ENCODE measurements around the gene TRANK1.

The TRANK1 gene

DNA sequence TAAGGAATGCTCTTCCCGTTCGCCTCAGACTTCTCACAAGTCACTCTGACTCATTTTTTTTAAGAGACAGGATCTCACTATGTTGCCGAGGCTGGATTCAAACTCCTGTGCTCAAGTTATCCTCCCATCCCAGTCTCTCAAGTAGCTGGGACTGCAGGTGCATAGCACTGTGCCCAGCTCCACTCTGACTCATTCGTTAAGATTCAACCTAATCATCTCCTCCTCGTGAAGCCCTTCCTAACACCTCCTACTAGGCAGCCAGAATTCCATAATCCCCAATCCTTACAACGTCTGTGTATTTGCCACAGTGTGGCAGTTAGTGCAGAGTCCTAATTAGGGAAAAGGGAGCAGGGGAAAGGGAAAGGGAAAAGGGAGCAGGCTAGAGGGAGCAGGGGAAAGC lies 154.1 kb downstream of the TRANK1 start:
- DNase-seq = no peak

DNA sequence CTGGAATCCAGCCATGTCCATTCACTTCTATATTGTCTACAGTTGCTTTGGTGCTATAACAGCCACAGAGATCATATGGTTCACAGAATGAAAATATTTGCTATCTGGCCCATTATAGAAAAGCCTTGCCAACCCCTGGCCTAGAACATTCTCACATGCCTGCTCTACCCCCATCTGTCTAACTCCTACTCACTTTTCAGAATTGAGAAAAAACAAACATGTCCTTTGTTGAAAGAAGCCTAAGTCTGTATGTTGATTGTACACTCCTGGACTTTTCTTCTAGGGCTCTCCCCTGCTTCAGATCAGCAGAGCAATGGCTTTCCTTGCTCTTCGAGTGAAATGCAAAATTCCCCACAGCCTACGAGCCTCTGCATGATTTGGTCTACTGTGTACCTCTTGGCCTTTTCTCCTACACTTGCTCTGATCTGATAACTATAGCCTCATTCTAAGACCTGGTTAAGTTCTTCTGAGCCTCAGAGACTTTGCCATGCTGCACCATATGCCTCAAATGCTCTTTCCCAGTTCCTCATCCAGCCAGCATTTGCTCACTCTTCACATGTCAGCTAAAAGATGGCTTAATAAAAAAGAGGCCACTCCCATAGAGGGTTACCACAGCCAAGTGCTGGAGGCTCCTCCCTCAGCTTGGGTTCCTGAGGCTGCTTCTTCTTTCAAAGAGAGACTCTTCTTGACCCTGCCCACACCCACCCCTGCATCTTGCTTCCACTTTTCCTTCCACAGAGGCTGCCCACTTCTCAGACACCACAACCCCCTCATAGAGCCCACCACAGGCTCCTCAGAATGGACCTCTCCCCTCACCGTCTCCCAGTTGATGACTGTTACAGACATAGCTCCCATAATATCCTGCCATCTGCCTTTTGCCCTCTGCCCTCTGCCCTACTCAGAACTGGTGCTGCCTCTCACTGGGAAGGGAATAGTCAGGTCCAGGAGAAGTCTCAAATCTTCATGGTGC lies 157.6 kb downstream of the TRANK1 start:
- DNase-seq = no peak

DNA sequence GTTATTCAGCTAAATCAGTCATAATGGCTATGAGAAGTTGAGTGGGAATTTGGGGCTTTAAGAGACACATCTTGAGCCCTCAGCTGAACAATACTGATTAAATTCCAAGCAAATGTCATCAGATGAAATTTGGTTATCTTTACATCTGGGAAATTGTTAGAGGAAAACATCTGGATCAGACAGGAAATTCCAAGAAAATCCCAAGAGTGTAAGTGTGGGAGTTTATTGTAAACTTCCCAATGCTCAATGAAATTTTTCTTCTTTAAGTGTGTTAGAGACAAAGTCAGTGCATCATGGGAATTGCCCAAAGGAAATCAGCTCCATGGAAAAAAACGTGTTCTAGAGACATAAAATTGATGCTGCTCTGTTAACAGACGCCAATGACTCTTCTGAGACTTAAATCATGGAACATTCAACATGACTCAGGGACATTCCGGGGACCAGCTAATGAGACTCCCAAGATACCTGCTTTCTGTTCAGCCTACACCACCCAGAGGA lies 160.7 kb downstream of the TRANK1 start:
- DNase-seq = no peak

DNA sequence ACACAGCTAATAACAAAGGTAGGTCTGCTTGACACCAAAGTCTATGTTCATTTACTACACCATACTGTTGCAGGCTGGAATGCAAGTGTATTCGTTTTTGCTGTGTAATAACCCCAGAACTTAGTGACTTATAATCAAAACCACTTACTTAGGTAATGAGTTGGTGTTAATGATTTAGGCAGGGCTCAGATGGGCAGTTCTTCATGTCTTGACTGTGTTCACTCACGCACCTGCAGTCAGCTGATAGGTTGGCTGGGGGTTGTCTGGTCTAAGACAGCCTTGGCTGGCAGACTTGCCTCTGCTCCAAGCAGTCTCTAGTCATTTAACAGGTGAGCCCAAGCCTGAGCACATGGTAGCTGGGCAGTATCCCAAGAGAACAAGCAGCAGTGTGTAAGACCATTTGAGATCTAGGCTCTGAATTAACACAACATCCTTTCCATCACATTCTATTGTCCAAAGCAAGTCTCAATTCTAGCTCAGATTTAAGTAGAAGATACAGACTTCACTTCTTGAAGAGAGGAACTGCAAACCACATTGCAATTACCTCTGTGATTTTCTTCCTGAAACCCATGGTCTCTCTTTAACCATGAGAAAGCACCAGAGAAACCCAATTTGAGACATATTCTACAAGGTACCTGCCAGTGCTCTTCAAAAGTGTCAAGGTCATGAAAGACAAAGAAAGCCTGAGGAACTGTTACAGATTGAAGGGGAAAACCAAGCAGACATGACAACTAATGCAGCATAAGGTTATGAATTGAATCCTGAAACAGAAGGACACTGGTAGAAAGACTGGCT lies 167.2 kb downstream of the TRANK1 start:
- DNase-seq = no peak
